ENCODE data around the gene RAX.

The RAX gene

DNA sequence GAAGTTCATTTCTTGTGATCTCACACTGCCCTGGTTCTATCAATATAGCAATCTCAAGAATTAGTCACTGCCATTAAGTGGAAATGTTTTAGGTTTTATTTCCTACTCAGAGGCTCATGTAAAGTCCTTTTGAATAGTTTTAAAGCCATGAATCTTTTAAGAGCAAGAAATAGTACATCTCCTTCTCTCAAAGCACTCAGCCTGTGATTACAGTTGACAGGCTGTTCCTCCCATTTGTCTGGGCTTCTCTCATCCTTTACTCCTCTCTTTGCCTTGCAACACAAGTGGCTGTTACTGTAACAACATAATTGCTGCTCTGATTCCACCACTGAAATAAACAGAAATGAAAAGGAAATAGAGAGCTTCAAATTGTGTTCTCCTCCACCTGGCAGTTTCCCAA, 34.9 kb downstream of the RAX start:
- no peak for DNase-seq

DNA sequence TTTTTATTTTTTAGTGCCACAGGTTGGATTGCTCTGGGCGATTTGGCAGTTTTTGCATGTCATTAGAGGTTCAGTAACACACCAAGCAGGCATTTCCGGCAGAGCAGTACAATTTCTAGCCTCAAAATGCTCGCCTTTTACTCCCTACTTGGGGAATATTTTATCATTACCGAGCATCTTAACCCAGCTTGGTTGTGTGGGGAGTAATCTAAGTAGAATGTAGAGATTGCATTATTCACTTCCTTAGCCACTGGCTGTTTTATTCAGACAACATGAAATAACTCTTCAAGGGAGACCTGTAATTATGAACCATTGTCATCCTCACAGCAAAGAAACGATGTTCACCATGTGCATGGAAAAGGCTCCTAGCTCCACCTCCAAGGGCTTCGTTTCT, 40.2 kb downstream of the RAX start:
- no peak for DNase-seq

DNA sequence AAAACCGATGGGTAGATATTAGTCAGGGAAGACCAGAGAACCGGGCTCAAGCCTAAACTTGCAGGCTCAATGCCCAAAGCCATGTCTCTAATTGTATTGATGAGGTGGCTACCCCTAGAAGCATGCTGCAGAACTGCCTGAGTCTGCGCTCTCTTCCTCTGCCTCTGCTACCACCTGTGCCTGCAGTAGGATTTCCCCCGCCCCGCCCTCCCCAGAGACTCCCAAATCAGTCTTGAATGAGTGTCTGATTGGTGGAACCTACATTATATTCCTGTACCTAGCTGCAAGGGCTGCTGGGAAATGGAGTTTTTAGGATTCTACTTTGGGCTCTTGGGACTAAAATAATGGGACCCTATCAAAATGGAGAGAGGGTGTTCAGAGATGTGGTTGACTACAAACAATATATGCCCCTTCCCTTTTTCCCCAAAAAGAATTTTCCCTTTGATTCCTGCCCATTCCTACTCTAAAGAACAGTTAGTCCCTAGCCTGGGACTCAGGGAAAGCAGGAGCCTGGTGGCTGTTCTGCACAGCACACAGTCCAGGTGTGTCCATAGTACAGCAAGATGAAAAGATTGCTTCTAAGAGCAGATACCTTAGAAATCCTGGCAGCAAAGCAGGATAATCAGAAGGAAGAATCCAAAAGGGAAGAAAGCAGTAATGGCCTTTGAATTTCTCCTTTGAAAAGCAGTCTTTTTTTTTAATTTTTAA, 40.8 kb downstream of the RAX start:
- DNase-seq, result no peak

DNA sequence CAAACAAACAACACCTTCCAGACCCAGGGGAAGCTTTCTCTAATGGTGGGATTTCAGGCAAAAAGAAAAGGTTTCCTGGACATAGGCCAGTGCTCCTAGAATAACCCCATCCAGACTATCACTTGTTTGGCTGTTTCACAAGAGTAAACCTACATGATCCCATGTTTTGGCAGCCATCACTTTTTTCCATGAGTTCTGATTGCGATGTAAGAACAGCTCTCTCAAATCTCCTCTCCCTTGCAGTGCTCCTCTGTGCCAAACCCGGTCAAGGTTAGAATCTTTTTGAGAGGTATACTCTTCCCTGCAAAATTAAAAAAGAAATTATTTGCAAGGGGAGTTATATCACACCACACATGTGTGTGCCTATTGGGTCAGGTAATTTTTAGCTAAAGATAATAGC, 41.4 kb downstream of the RAX start:
- DNase-seq, result no peak

DNA sequence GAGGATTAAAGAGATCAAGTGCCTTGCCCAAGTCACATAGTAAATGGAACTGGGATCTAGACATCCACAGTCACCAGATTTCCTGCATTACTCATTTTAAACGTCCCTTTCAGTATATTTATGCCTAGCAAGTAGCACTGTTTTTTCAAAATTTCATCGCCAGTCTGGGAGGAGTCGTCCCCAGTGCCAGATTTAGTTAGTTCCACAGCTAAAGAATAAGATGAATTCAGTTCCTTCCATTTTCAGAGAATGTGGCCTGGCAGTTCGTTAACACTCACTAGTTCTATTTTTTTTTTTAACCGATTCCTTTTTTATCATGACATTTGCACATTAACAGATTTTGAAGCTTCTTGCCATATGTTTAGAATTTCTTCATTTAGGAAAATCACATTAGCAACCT, 42.1 kb downstream of the RAX start:
- DNase-seq, result no peak

DNA sequence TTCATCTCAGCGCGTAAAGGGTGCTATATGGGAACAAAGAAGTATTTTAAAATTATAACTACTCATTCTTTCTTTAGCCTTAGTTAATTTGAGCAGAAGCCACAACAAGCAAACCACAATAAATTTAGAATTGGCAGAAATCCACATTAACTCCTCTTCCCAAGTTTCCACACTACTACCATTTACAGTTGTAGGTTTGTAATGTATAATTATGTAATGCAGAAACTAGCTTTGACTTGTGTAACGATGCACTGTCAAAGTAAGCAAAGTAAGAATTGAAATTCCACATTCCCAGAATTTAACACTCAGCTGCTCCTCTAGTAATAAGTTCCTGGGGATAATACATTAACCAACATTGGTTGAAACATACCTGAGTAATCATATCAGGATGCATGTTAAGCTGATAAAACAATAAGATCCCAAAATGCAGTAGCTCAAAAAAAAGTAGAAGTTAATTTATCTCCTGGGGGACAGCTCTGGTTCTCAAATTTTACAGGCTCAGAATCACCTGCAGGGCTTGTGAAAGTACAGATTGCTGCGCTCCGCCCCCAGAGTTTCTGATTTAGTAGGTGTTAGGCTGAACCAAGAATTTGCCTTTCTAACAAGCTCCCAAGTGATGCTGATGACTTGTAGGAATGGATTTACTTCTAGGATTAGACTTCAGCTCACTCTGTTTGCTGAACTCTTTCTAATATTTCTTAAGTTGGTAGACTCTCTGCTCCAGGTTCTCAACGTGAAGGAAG, 43.4 kb downstream of the RAX start:
- no peak for DNase-seq

DNA sequence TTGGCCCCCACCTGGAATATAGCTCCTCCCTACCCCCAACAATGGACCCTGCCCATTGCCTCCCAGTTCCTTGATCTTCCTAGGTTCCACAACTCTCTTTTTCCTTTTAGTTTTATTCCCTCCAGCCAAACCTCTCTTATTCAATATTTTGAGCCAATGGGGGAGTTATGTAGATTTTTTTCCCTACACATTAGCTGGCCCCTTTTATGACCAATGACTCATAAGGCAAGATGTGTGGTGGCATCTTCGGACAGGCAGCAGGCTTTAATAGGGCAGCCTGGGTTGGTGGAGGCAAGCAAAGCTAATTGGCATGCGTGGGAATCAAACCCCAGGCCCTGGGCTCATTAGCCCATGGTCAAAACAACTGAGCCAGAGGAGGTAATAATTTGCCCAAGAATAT, 44.1 kb downstream of the RAX start:
- no peak for DNase-seq

DNA sequence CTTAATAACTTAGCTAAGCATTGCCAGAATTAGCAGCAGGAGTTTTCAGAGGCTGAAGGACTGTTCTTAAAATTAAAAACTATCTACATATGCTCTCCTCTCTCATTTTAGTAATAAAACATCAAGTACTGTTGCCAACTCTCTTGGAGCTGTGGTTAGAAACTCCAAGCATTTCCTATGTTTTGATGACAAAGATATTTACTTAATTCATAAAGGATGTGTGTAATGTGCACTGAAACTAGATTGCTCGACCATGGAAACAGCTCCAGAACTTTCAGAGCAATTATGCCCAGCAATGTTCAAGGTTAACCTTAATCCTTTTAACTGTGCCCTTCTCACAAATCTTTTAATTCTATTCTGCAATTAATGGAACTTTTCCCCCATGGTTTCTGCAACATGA, 44.9 kb downstream of the RAX start:
- DNase-seq, result no peak

DNA sequence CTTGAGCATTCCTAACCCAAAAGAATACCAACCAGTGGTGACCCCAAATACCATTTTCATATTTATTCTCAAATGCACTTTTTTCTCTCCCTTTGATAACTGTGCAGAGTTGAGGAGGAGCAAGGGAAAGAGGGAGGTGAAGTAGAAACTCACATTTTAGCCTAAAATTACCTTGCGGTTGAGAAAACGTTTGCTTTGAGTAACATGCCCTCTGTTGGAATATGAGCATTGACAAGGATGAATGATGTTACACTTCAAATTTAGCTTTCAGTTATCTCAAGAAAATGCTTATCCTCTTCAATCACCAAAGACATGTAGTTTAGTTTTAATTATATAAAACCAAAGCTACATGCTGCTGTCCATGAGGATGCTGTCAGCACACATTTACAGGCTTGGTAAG, 50.9 kb downstream of the RAX start:
- DNase-seq, result no peak

DNA sequence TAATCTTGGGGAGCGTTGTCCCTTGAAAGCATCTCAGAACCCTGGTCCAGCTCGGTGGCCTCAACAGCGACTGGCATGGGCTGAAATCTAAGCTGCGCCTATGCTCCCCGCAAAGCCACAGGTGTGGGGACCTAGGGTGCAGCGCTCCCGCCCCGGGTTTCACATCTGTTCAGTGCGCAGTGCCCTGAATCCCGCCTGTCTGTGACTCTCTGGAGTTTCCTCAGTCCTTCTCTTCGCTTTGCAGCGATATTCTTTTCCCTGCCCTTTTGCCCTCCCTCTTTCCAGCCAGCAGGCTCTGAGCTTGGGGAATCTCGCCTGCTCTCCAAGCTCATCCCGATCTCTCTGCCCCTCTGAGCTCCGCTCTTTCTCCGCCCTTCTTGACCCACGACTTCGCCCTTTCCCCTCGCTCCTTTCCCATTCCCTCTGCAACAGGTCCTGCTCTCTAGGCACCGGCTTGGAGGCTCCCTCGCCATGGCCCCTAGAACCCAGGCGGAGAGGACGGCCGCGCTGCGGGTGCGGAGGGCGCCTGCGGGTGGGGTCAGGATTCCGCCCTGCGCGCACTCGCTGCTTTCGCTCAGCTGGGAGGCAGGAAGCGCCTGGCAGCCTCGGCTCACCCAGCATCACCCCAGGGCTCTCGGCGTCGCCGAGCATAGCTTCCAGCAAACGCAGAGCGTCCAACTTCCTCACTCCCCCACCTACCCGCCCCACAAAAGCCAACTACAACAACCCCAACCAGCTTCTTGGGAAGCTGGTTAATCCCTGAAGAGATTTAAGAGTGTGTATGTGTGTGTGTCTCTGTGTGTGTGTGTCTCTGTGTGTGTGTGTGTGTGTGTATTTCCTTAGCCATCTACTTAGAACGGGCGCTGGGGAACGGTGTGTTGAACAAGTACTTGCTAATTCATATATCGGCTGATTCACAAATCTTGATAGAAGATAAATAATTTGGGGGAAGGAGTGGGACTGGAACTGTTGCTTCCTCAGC, 52.2 kb downstream of the RAX start:
- DNase-seq, result no peak

DNA sequence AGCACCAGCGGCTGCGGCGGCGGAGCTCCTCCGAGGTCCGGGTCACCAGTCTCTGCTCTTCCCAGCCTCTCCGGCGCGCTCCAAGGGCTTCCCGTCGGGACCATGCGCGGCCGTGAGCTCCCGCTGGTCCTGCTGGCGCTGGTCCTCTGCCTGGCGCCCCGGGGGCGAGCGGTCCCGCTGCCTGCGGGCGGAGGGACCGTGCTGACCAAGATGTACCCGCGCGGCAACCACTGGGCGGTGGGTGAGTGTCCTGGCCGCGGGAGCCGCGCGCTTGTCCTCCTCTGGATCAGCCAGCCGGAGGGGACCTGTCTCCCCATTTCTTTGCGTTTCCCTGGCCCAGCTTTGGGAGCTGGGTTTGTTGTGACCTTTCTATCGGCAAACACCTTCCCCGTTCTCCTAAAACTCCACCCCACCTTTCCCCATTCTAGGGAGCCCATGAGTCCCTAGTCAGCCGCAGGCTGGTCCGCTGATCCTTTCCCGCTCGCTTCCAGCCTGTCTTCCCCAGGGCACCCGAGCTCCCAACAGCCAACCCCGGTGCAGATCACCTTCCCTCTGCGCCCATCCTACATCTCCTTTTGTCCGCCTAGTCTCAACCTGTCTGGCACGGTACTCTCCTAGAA, 53.0 kb downstream of the RAX start:
- DNase-seq, result no peak

DNA sequence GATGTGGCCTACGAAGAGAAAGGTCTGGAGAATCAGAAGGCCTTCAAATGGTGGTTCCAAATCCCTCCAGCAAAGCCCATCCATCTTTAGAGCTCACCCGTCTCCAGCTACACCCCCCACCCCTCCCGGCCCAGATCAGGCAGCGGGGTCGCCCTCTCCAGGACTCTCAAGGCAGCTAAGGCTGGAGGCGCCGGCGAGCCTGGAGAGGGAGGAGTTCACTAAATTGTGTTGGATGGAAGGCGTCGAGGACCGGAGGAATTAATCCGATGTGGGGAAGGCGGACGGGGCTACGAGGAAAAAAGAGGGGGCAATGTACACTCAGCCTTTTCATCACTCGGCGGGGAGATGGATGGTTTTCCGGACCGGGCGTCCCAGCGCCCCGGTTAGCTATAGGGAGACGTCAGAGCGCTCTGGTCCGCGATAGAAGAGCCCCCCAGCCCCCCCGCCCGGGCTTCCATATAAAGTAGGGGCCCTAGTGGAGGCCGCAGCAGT, 53.5 kb downstream of the RAX start, which contains the start of gene GRP:
GRP (plus strand) TSS at position 487 of the 492 bp plus-strand sequence. CDS start 108 bp downstream, outside the sequence.
- DNase-seq, result no peak

DNA sequence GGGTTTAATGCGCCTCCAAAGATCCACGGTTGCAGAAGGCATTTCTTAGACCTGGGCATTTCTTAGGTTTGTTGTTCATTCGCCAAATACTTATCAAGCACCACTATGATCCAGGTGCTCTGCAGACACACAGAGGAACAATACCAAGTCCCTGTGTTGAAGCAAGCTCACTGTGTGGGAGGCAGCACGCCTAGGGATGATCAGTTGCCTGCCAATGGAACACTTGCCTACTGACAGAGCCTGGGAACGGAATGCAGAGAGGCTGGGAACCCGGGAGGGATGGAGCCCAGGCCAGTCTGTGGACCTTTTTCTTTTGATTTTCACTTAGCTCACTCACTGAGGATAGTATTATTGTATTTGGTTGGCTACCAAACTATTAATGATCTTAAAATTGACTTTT, 55.2 kb downstream of the RAX start:
- no peak for DNase-seq

Data from NCI-H2029 (cell line).